GM10248 (cell line): Measurements from ENCODE around the gene CLMN.

Experiments used
- CTCF ChIA-PET: fragments of 300-600 bp; sonication (Branson Sonifier 250); formaldehyde crosslinking; extraction: SDS; loops from one replicate; lab custom pipeline; 2021; ENCODE audit warnings: antibody characterized with exemption; lab: Yijun Ruan, JAX
- POLR2A ChIA-PET: fragments of 350-650 bp; sonication (Branson Sonifier 250); formaldehyde crosslinking; extraction: SDS; loops from one replicate; lab custom pipeline; 2020; ENCODE audit warnings: antibody characterized with exemption; lab: Yijun Ruan, JAX
- DNase-seq: peaks from one replicate; pipeline ENCODE4 v3.0.0; 2012; ENCODE audit errors: extremely low spot score
- TF ChIP-seq, protein P1 (sequence below): IDR thresholded peaks from 2 replicates; pipeline ENCODE4 v1.5.1; 2012; ENCODE audit warnings: mild to moderate bottlenecking, low read depth; ENCODE audit errors: extremely low read depth, missing control alignments, control extremely low read depth

Gene CLMN

DNA sequence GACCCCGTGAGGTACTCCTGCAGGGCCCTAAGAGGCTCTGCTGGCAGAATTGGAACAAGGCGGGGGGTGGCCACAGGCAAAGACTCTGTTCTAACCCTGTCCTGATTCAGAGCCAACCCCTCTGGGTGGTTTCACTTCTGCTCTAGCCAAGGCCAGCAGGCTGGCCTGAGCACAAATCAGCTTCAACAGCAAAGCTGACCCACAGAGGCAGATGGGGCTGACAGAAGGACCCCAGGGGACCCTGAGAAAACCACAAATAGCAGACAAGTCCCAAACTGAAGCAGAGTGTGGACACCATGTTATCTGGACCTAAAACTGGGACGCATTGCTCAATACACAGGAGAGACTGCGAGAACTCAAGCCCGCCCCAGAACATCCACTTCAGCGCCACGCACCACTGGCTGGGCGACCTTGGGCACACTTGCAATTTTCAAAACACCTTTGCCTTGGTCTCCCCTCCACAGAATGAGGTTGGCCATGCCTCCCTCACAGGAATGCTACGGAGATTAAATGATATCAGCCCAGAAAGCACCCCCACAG lies 85.9 kb downstream of the CLMN start:
- POLR2A ChIA-PET, result no interaction called here
- CTCF ChIA-PET, result interaction anchor here (1.0 to 1.3 kb wide), 2 partner anchors 12 to 28 kb away, joined by 3 read pairs; no protein-coding TSS in a partner anchor
- TF ChIP-seq, protein P1, sequence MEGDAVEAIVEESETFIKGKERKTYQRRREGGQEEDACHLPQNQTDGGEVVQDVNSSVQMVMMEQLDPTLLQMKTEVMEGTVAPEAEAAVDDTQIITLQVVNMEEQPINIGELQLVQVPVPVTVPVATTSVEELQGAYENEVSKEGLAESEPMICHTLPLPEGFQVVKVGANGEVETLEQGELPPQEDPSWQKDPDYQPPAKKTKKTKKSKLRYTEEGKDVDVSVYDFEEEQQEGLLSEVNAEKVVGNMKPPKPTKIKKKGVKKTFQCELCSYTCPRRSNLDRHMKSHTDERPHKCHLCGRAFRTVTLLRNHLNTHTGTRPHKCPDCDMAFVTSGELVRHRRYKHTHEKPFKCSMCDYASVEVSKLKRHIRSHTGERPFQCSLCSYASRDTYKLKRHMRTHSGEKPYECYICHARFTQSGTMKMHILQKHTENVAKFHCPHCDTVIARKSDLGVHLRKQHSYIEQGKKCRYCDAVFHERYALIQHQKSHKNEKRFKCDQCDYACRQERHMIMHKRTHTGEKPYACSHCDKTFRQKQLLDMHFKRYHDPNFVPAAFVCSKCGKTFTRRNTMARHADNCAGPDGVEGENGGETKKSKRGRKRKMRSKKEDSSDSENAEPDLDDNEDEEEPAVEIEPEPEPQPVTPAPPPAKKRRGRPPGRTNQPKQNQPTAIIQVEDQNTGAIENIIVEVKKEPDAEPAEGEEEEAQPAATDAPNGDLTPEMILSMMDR, result no peak
- peak; percentile 88 for DNase-seq

GRCh38 chr14:95232894-95233584 lies 86.7 kb downstream of the CLMN start:
- no peak for DNase-seq
- ChIA-PET POLR2A (no interaction called here), CTCF (interaction anchor here (1.0 to 1.3 kb wide), 2 partner anchors 12 to 29 kb away, joined by 3 read pairs; no protein-coding TSS in a partner anchor)
- TF ChIP-seq, protein P1, result no peak

DNA sequence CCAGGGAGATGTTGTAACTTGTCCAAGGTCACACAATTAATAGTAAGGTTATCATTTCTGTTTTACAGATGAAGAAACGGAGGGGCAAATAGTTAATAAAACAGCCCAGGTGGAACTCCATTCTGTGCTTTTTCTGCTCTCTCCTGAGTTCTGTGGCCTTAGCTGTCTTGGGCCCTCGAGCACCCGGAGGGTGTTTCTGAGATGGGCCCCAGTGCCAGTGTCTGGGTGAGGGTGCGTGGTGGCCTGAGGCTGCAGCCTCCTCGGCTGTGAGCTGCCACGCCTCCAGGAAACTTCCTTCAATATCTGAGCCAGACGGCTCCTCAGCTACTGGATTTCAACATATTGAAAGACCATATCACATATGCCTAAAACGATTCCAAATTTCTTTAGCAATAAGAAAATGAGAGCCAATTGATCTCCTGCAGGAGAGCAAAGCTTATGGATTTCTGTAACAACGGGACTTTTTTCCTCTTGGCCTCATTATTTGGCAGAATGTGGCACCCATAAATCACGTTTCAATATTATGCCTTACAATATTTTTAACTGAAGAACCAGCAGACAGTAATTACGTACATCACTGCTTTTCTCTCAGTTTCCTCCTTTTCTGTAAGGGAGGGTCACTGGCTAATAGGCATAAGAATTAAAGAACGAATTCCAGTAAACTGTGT lies 87.6 kb downstream of the CLMN start:
- ChIA-PET POLR2A (no interaction called here), CTCF (interaction anchor here (1.3 to 1.7 kb wide), 2 partner anchors 9 to 92 kb away, joined by 4 to 7 read pairs; no protein-coding TSS in a partner anchor)
- DNase-seq, result no peak
- TF ChIP-seq, protein P1, result no peak

DNA sequence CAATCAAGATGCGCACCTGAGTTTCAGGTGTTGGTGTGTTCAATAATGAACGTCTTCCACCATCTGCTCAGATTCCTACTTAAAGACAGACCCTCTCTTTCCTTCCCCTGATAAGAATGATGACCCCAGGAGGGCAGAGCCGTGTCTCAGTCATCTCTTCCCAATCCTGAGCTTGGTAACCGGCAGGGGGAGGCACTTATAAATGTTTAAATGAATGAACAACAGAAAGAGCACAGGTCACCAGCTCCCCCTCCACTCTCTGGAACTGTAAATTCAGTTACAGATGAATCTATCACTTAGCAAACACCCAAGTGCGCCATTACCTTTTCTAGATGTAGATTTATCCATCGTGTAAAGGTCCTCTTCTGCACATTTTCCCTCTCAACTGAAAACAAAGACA lies 90.0 kb downstream of the CLMN start:
- TF ChIP-seq, protein P1, result no peak
- ChIA-PET POLR2A (no interaction called here), CTCF (interaction anchor here (1.8 to 2.7 kb wide), 3 partner anchors 9 to 131 kb away, joined by 5 to 12 read pairs (median 7); no protein-coding TSS in a partner anchor)
- DNase-seq, result no peak

- TF ChIP-seq, protein P1, result no peak
- POLR2A ChIA-PET, result no interaction called here
- CTCF ChIA-PET, result interaction anchor here (2.7 kb wide), 1 partner anchor 9 kb away, joined by 12 read pairs; no protein-coding TSS in a partner anchor
- DNase-seq, result no peak
Measured at GRCh38 chr14:95228240-95228639, 91.5 kb downstream of the CLMN start.

DNA sequence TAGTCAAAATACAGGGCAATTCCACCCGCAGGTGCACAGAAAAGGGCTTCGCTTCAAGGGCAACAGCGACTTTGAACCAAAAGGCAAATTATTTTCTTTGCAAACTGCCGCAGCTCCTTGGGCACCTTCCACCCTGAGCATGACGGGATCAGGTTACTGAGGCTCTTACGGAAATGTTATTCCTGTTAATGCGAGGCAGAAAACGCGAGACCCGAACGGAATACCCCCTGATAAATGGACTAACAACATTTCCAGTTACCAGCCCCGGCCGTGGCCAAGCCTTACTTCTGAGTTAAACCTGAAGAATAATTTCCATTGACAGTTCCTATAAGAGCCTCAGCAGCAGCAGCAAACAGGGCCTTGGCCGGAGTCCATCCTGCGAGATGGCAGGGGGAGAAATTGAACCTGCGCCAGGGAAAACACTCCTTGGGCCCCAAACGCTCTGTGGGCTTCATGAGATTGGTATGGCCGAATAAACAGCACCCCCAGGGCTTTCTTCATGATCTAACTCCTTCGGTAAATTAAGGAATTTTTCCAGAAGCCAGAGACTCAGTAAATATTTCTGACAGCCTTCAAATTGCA lies 92.3 kb downstream of the CLMN start:
- POLR2A ChIA-PET, result no interaction called here
- CTCF ChIA-PET, result no interaction called here
- TF ChIP-seq, protein P1, result no peak
- no peak for DNase-seq
